HUDEP-2 (cell line): Measurements from ENCODE around the gene SNX33.
"Not testable (repeated sequence)": the region's sequence is repeated elsewhere in the genome, so short reads cannot be mapped to it uniquely, and the experiment has no call there.

Experiments used
- DNase-seq, 76 experiments: peaks; one replicate each; lab custom pipeline; 2025; ENCODE audit not compliant: unreplicated experiment in 76 of 76; lab: John Stamatoyannopoulos, UW

Gene SNX33

DNA sequence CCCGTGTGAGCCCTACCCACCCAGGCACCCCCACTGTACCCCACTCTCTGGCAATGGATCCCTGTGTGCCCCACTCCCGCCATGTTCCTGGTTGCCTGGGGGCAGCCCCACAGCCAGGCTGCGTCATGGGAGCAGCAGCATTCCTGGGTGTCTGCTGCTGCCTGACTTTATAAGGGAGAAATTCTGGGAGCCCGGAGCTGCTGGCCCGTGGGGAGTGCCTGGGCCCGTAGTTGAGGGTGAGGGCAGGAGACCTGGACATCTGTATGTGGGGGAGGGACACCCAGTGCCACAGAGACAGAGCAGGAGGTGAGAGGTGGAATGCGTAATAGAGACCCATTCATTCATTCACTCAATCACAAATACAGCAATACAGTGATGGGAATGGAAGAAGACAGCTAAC, 49.8 kb downstream of the SNX33 start:
- DNase-seq = no peak

DNA sequence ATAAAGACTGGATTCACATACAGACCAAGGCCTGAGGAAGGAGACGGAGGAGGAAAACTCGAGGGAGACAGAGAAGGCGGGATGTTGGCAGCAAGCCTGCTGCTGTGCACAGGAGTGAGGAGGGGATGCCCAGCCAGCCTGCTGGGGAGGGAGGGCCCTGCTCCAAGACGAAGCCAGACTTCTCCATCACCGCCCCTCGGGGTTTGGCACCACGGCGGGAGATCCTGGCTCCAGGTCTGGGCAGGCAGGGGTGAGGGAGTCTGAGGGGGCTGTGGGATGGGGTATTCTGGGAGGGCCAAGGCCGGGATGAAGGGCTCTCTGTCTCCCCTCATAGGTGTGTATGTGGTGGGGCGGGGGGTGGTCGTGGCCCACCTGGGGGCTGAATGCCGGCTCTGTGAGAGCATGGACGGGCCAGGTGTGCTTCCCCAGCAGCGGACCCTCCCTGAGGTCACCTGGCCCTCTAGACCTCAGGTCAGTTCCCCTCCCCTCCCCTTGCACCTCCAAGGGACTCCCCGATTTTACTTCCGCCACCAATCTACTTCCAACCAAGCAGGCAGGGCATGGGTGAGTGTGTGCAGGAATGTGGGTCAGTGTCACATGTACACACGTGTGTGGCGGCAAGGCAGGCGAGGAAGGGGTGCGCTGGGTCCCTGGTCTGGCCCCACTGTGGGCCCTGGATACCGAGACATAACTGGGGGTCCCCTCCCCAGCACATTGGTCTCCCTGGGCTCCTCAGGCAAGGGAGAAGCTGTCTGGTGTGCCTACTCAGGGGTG, 50.4 kb downstream of the SNX33 start:
- not testable (repeated sequence) for DNase-seq

DNA sequence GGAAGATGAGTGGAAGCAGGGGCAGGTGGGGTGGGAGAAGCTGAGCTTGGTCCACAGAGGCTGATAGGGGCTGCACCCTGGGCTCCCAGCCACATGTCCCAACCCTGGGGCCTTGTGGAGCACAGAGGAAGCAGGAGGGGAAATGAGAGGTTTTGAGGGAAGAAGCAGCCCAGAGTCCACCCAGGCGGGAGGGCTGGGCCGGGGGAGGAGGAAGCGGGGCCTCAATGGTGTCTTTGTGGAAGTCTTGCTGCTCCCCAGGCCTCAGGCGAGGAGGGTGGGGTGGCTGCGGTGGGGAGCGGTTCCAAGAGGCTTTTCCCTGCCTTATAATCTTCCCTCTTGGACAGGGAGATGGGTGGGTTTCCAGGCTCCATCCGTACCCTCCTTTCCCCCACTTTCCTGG, 51.8 kb downstream of the SNX33 start:
- not testable (repeated sequence) for DNase-seq

DNA sequence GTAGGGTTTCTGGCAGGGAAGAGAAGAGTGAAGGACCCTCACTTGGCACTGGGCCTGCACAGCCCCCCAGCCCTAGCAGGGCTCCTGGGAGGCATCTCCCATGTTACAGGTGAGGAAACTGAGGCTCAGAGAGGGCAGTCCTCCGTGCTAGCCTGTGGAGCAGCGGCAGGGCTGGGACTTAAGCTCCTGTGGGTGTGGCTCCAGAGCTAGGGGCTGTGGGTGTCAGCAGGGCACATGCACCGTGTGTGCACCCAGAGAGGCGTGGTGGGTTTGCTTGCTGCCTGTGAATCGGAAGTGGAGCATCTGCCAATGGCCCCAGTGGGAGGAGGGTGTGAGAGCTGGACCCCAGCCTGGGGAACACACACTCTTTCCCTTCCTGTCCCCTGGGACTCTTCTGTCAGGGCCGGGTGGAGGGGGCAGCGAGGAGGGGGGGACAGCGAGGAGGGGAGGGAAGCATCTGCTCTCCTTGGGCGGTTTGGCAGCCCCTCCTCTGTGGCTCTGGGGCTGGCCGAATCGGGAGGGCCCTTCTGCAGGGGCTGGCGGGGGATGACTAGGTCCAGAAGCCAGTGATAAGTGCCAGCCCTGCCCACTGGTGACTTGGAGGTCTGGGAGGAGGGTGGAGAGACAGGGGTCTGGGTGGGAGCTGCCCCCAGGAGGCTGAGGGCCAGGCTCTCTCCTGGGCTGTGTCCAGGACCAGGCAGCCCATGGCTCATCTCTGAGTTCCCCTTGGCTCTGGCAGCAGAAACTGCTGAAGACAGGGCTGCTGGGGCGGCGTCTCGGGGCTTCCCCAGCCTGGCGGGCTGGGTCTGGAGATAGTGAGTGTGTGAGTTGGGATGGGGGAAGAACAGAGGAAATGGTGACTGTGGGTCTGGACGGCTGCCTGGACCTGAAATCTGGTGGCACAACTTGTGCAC, 52.5 kb downstream of the SNX33 start:
- DNase-seq = peak in 73 of 76 experiments; percentile 22 to 90 (median 78)

DNA sequence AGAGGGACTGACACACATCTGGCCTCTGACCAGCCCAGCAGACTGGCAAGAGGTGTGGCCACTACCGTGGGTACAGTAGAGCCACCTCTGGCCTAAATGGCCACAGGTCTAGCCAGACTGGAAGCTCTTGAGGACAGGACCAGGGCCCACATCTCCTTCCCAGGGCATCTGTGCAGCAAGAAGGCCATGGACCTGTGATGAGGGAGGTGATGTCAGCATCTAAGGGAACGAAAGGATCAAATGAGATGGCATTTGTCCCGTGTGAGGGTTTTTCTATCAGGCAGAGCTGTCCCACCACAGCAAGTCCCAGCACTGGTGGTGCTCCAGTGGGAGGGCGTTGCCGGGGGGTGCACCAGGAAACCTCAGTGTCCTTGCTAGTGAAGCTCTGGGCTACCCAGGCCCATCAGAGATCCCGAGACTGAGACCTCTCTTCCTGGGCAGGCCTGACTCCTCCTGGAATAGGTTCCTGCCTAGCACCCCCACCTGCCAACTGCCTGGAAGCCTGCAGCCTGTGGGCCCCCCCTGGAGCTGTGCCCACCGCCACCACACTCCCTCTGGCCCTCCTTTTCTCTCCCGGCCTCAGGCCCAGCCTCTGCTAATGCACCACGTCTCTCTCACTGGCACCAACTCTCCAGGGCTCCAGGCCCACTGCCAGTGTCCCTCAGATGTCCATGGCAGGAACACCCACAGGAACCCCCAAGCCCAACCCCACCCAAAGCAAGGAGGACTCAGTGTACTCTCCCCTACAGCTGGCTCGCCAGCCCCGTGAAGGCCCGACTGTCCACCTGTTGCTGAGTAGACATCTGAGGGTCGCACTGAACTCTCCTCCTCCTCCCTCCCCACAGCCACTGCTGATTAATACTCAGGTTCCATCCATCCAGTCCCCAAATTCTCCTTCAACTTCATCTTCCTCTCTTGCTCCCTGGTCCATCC, 53.6 kb downstream of the SNX33 start:
- DNase-seq = peak in 1 of 76 experiments; percentile 40

DNA sequence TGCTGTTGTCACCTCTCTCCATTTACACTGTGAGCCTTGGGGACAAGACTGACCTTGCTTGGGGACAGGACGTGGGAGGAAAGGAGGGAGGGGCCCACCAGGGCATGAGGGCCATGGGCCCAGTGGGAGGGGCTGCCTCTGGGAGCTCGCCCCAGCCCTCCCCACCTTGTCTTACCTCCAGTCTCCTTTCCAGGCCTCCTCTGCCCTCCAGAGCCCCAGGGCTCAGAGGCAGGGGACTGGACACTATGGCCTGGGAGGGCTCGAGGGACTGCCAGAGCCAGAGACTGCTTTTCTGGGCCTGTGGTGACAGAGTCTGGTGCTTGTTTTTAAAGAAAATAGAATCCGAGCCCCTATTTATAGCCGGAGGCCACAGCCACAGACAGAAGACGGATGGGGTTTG, 54.7 kb downstream of the SNX33 start:
- peak in 1 of 76 experiments; percentile 12 for DNase-seq

DNA sequence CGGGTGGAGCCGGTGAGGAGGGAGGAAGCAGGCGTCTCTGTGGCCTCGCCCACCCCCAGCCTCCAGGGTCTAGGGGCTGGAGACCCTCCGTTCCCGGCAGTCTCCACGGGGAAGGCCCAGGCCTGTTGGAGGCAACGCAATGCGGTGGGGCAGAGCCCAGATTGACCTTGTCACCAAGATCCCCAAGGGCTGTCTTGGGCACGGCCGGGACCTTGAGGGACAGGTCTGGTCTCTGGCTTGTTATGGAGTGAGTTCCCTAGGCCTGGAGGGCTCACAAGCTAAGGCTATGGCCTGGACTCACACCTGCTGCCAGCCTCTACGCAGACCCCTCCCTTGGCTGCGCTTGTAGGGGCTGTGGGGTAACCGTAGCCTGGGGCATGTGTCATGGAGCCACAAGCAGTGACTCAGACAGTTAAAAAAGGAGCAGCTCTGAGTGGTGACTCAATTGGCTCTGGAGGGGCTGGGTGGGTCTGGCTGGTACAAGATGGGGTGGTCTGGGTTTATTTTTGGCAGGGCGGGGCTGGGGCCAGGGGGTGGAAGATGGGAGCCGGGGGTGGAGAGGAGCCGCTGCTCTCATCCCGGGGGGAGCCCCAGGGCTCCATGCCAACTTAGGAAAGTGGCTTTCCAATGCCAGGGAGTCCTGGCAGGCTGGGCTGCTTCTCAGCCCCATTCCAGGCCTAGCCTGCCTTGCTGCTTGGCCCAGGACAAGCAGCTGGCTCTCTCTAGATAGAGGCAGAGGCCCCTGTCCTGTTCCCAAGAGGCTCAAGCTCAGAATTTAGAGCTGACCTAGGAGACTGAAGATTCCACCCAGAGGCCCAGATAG, 55.9 kb downstream of the SNX33 start:
- DNase-seq = not testable (repeated sequence)

DNA sequence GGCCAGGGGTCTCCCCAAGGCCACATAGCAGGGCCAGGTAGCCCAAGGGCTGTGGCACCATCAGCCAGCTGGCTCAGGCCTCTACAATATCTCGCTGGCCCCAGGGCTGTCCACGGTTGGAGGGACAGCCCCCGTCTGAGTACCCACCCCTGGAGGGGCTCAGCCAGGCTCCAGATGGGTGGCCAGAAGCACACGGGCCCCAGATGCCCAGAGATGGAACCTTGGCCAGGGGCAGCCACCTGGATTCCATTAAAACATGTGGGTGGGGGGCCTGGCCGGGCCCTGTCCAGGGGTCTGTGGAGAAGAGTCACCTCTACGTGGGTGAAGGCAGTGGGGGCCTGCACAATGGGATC, 56.5 kb downstream of the SNX33 start:
- DNase-seq = no peak

DNA sequence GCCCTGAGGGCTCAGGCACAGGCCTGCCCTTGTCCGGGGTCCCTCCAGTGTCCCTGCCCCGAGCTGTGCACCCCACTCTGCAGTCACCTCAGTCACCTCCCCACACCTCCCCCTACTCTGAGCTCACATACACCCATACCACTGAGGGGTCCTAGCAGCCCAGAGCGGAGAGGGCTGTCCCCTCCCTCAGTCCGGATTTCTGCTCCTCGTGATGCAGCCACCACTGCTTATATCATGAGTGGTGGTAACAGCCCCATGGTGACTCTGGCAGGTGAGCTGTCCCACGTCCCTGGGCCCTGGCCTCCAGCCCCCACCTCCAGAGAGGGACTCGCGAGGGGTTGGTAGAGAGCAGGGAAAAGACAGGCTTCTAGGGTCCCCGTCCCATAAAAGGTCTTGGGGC, 56.9 kb downstream of the SNX33 start:
- DNase-seq = no peak

DNA sequence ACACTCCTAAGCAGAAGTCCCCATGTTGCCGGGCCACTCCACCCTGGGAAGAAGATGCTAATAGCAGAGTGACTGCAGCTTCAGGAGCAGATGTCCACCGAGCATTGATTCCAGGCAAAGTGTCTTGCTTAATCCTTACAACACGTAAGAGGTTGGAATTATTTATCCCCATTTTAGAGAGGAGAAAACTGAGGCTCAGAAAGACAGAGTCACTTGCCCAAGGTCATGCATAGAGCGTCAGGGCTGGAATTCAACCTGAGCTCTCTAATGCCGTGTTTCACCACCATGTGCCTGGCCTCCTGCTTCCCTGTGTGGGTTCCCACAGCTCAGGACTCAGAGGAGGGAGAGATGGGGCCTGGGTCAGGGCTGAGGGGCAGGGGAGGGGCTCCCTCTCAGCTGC, 57.7 kb downstream of the SNX33 start:
- DNase-seq = not testable (repeated sequence)

DNA sequence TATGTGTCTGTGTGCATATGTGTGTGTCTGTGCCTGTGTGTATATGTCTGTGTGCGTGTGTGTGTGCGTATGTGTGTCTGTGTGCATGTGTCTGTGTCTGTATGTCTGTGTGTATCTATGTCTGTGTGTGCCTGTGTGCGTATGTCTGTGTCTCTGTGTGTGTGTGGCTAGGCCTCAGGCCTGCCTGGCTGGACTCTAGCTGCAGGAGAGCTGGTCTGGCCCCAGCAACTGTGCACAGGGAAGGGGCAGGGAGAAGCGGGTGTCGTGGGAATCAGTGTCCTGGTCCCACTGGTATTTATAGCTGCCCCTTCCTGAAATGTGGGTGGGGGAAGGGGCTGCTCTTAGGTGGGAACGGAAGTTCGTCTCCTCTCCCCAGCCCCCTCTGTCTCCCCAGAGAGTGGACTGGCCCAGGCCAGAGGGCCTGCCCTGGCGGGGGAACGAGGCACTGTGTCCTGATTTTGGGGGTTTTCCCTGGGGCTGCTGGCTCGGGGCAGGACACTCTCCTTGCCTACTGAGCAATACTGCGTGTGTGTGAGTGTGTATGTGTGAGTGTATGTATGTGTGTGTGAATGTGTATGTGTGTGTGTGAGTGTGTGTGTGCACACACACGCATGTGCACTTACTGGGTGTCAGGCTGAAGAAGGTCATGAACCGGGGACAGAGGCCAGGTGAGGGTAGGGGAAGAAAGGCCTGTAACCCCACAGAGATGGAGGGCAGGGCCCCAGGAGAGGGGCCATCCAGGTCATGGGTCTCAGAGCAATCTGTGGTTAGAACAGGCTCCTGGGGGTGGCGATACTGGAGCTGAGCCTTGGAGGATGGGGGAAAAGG, 58.4 kb downstream of the SNX33 start:
- no peak for DNase-seq

DNA sequence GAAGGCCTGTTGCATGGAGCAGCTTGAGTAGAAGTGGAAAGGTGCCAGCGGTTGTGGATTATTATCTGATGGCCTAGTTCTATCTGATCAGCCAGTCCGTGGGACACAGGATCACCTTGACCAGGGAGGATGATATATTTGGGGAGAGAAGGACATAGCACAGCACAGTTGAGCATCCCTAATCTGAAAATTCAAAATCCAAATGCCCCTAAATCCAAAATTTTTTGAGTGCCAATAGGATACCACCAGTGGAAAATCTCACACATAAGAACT, 58.9 kb downstream of the SNX33 start:
- DNase-seq = peak in 1 of 76 experiments; percentile 25

DNA sequence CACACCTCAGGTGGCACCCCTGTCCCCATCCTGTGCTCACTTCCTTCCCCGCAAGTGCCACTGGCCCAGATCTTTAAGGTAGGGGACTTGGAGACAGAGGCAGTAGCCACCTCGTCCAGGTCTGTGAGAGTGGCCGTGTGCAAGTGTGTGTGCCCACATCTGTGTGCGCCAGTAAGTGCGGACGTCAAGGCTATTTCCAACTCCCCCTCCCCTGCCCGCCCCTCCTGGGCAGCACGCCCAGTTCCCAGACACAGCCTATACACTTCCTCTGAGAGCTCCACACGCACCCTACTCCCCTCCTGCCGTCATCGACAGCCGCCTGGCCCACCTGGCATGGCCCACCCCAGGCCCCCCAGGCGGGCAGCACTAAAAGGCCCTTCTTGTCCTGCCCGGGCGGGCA, 61.7 kb downstream of the SNX33 start:
- not testable (repeated sequence) for DNase-seq

DNA sequence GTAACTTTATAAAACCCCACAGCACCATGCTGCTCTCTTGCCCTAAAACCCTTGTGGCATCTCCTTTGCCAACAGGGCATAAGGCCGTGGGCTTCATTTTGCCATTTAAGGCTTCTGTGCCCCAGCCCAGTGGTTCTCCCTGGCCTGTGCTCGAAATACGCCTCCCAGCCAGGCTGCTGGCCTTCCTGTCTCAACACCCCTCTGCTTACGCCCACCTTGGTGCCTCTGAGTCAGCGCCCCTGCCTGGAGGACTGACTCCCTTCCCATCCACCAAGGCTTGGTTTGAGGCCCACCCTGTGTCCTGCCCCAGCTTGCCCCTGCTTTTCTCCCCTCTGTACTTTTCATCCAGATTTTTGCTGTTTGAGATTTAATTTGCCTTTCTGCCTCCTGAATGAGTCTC, 63.2 kb downstream of the SNX33 start:
- not testable (repeated sequence) for DNase-seq

DNA sequence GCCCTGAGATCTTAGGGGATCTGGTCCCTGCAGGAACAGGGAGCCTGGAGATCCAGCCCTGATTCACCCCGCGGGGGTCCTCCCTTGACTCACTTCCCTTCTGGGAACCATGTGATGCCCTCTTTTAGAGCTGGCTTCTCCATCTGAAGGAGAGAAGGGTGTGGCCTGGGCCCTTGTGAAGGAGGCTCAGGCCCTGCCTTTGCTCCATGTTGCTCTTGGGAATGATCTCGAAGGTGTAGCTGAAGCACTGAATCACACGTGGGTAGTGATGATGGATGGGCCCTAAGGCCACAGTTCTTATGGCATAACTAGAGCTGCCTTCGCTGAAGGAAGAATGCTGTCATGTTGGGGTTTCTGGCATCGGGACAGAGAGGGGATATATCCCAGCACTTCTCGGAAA, 63.8 kb downstream of the SNX33 start:
- not testable (repeated sequence) for DNase-seq
